22Rv1 (cell line): Measurements from ENCODE around the gene P2RY2.

Source experiments
- ZFX ChIP-seq: fragments of 450-650 bp; IDR thresholded peaks from 2 replicates; pipeline ENCODE4 v1.6.1; 2017; ENCODE audit warnings: antibody characterized with exemption, borderline replicate concordance
- TF ChIP-seq, protein P1 (sequence below): fragments of 450-650 bp; IDR thresholded peaks from 2 replicates; pipeline ENCODE4 v1.5.1; 2017; ENCODE audit warnings: mild to moderate bottlenecking

GRCh38 chr11:73239571-73240189 is 21.6 kb downstream of the P2RY2 start:
- TF ChIP-seq, protein P1, sequence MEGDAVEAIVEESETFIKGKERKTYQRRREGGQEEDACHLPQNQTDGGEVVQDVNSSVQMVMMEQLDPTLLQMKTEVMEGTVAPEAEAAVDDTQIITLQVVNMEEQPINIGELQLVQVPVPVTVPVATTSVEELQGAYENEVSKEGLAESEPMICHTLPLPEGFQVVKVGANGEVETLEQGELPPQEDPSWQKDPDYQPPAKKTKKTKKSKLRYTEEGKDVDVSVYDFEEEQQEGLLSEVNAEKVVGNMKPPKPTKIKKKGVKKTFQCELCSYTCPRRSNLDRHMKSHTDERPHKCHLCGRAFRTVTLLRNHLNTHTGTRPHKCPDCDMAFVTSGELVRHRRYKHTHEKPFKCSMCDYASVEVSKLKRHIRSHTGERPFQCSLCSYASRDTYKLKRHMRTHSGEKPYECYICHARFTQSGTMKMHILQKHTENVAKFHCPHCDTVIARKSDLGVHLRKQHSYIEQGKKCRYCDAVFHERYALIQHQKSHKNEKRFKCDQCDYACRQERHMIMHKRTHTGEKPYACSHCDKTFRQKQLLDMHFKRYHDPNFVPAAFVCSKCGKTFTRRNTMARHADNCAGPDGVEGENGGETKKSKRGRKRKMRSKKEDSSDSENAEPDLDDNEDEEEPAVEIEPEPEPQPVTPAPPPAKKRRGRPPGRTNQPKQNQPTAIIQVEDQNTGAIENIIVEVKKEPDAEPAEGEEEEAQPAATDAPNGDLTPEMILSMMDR = no peak
- no peak for TF ChIP-seq ZFX
